Peyer's patch (tissue), 4 donors: ENCODE results near the gene MS4A2. TPM values are rescaled to one million over a fixed set of nuclear protein-coding genes. Genes with fewer than 3 reads are reported as not detected.

ENCODE experiments used
- total RNA-seq, 4 donors: library from RNA; depleted of rRNA; stranded (reverse); fragments of >200 nt; gene quantifications; one replicate each; pipeline ENCODE4 v1.1.0, GENCODE V29; 2016

The MS4A2 gene
- total RNA-seq, 4 donors from 2014 or later: 0.80 to 3.3 (median 1.0) TPM; not detected in 1

Other genes with a start within 250 kb of the MS4A2 start
- gene CBLIF, start 243.2 kb upstream of the MS4A2 start, total RNA-seq: not detected
- gene TCN1, start 222.2 kb upstream of the MS4A2 start, total RNA-seq: not detected
- not detected for gene OOSP3, start 209.9 kb upstream of the MS4A2 start, total RNA-seq
- not detected for gene OOSP1, start 150.2 kb upstream of the MS4A2 start, total RNA-seq
- gene OOSP4A, start 124.6 kb upstream of the MS4A2 start, total RNA-seq: not detected
- not detected for gene OOSP4B, start 71.5 kb upstream of the MS4A2 start, total RNA-seq
- not detected for gene OOSP2, start 48.3 kb upstream of the MS4A2 start, total RNA-seq
- not detected for gene MS4A3, start 32.0 kb upstream of the MS4A2 start, total RNA-seq
- gene MS4A6A, start 94.4 kb downstream of the MS4A2 start, total RNA-seq: 10 to 100 TPM in 3 of 4 donors, 1 to 10 TPM in 1; 7.4 to 66.0 (median 33.5) TPM
- 10 to 100 TPM in 2 of 4 donors, 1 to 10 TPM in 2; 2.6 to 13.1 (median 9.3) TPM for gene MS4A4E, start 154.5 kb downstream of the MS4A2 start, total RNA-seq
- gene MS4A4A, start 192.0 kb downstream of the MS4A2 start, total RNA-seq: 10 to 100 TPM in 1 of 4 donors, 1 to 10 TPM in 3; 2.8 to 17.0 (median 4.4) TPM
- not detected for gene MS4A6E, start 238.6 kb downstream of the MS4A2 start, total RNA-seq